Measurements from ENCODE around the gene EEFSEC. TPM values are rescaled to one million over a fixed set of nuclear protein-coding genes. Genes with fewer than 3 reads are reported as not detected.

The EEFSEC gene
- total RNA-seq, 1 donor from 2014 or later, result 16.2 TPM

- intact Hi-C loops (cut with DNase I), result no loop called here
- no peaks in the 10 kb centered on the region for H3K9me3 ChIP-seq
- no peaks in the 10 kb centered on the region for H3K27me3 ChIP-seq
- no peak for TF ChIP-seq CTCF (IDR thresholded peaks at IDR 0.05)
- H3K27ac ChIP-seq, result no peak overlapping the region
- no peak for DNase-seq (ENCODE audit: low spot score in 2 of 2)
- no peaks in the 10 kb centered on the region for H3K36me3 ChIP-seq
- no peak overlapping the region for H3K4me3 ChIP-seq
- no peaks in the 10 kb centered on the region for H3K4me1 ChIP-seq
Observed at GRCh38 chr3:128167973-128168674, 14.8 kb downstream of the EEFSEC start.

DNA sequence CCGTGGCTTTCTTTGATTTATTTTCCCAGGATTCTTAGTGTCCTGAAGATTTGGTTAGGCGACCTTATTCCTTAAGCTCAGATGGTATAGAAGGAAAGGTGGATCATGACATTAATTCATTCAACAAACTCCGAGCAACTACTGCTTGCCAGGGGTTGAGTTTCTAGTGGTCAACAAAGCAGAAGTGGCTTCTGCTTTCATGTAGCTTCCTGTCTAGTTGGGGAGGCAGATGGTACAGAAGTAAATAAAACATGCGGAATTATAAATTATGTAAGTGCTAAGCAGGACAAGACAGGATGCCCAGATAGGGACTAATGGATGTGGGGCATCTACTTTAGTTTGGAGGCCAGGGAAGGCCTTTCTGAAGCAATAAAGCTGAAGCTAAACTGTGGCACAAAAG is 15.6 kb downstream of the EEFSEC start:
- H3K27ac ChIP-seq, result no peak overlapping the region
- no peak for TF ChIP-seq CTCF (IDR thresholded peaks at IDR 0.05)
- no peak for DNase-seq (ENCODE audit: low spot score in 2 of 2)
- H3K4me3 ChIP-seq, result no peak overlapping the region
- H3K9me3 ChIP-seq, result no peaks in the 10 kb centered on the region
- intact Hi-C loops (cut with DNase I), result no loop called here
- no peaks in the 10 kb centered on the region for H3K27me3 ChIP-seq
- H3K36me3 ChIP-seq, result no peaks in the 10 kb centered on the region
- no peaks in the 10 kb centered on the region for H3K4me1 ChIP-seq

- Histone ChIP-seq H3K27ac (no peak overlapping the region), H3K27me3 (no peaks in the 10 kb centered on the region), H3K9me3 (no peaks in the 10 kb centered on the region), H3K4me3 (no peak overlapping the region), H3K4me1 (no peaks in the 10 kb centered on the region), H3K36me3 (no peaks in the 10 kb centered on the region)
- no peak for DNase-seq (ENCODE audit: low spot score in 2 of 2)
- intact Hi-C loops (cut with DNase I), result loop anchor here (2.0 to 5.0 kb wide), 3 partner anchors 151 to 438 kb away; no protein-coding TSS in a partner anchor
- peak; percentile 47 to 66 (median 63) for TF ChIP-seq CTCF (IDR thresholded peaks at IDR 0.05)
Observed at GRCh38 chr3:128170866-128171516, 17.7 kb downstream of the EEFSEC start.

GRCh38 chr3:128173200-128173599 is 19.9 kb downstream of the EEFSEC start:
- H3K4me1 ChIP-seq, result no peaks in the 10 kb centered on the region
- H3K27me3 ChIP-seq, result no peaks in the 10 kb centered on the region
- no peaks in the 10 kb centered on the region for H3K36me3 ChIP-seq
- no peak overlapping the region for H3K4me3 ChIP-seq
- no peaks in the 10 kb centered on the region for H3K9me3 ChIP-seq
- DNase-seq (ENCODE audit: low spot score in 2 of 2), result no peak
- no peak for TF ChIP-seq CTCF (IDR thresholded peaks at IDR 0.05)
- intact Hi-C loops (cut with DNase I), result loop anchor here (5.0 kb wide), 2 partner anchors 149 to 324 kb away; no protein-coding TSS in a partner anchor
- no peak overlapping the region for H3K27ac ChIP-seq

- Histone ChIP-seq H3K27ac (no peak overlapping the region), H3K27me3 (no peaks in the 10 kb centered on the region), H3K9me3 (no peaks in the 10 kb centered on the region), H3K4me3 (no peak overlapping the region), H3K4me1 (no peaks in the 10 kb centered on the region), H3K36me3 (no peaks in the 10 kb centered on the region)
- DNase-seq (ENCODE audit: low spot score in 2 of 2), result no peak
- intact Hi-C loops (cut with DNase I), result loop anchor here (5.0 kb wide), 2 partner anchors 148 to 323 kb away; no protein-coding TSS in a partner anchor
- TF ChIP-seq CTCF (IDR thresholded peaks at IDR 0.05), result no peak
Observed at GRCh38 chr3:128173849-128174248, 20.6 kb downstream of the EEFSEC start.
